B cell (primary cell): ENCODE results near the gene CARMIL3. TPM values are rescaled to one million over a fixed set of nuclear protein-coding genes. Genes with fewer than 3 reads are reported as not detected.
"Not testable (repeated sequence)": the region's sequence is repeated elsewhere in the genome, so short reads cannot be mapped to it uniquely, and the experiment has no call there.

Source experiments
- ATAC-seq: fragments of 200-7000 bp; cut with Tn5 transposase; one replicate; pipeline ENCODE4 v1.10.0; 2021; ENCODE audit warnings: low read depth, mild to moderate bottlenecking, moderate number of reproducible peaks, moderate library complexity
- CTCF ChIA-PET: fragments of 350-600 bp; sonication (Branson Sonifier 250); formaldehyde crosslinking; loops from one replicate; lab custom pipeline; 2021; ENCODE audit warnings: antibody characterized with exemption, inconsistent platforms; lab: Charles Lee
- POLR2A ChIA-PET: fragments of 350-600 bp; sonication (Branson Sonifier 250); formaldehyde crosslinking; loops from one replicate; lab custom pipeline; 2021; ENCODE audit warnings: antibody characterized with exemption; lab: Charles Lee
- DNase-seq: peaks from one replicate; pipeline ENCODE4 v3.0.0; 2013
- H2AFZ ChIP-seq: 2 replicates; pipeline ENCODE4 v1.6.1; 2012; ENCODE audit warnings: mild to moderate bottlenecking, low read depth, low read length; ENCODE audit not compliant: insufficient read depth, poor library complexity, severe bottlenecking
- H3K27ac ChIP-seq, 2 donors: 1 replicate in 1 of 2; 2 replicates in 1 of 2; pipeline ENCODE4 v1.5.1; 2012 to 2013; ENCODE audit warnings: low read length in 2 of 2, mild to moderate bottlenecking in 2 of 2, moderate library complexity in 1 of 2
- H3K27me3 ChIP-seq, 4 experiments: fragments of 200-600 bp in 1 of 4; sonication (generic) in 1 of 4; replicated peaks in 1 of 4; 1 replicate in 2 of 4; 2 replicates in 2 of 4; pipeline versions ENCODE4 v1.6.1 to v1.7.0; 2013 to 2016; ENCODE audit warnings: low read length in 3 of 4, mild to moderate bottlenecking in 2 of 4, mixed read lengths in 1 of 4, moderate library complexity in 1 of 4; ENCODE audit not compliant: insufficient read depth in 4 of 4, control insufficient read depth in 3 of 4; ENCODE audit errors: control extremely low read depth in 1 of 4
- H3K36me3 ChIP-seq, 2 experiments: replicated peaks in 1 of 2; 1 replicate in 1 of 2; 2 replicates in 1 of 2; pipeline versions ENCODE4 v1.6.1 to v1.7.1; 2013; ENCODE audit warnings: low read length in 1 of 2; ENCODE audit not compliant: insufficient read depth in 2 of 2, control insufficient read depth in 1 of 2; ENCODE audit errors: control extremely low read depth in 1 of 2, extremely low read depth in 1 of 2
- H3K4me1 ChIP-seq, 2 donors: fragments of 200-600 bp in 1 of 2; sonication (generic) in 1 of 2; 1 replicate in 1 of 2; 2 replicates in 1 of 2; pipeline versions ENCODE4 v1.5.1 to v1.6.1; 2013 to 2017; ENCODE audit warnings: low read length in 2 of 2; ENCODE audit not compliant: control insufficient read depth in 2 of 2, insufficient read depth in 2 of 2
- H3K4me2 ChIP-seq: replicated peaks from 2 replicates; pipeline ENCODE3; 2012; ENCODE audit warnings: mild to moderate bottlenecking, low read depth, low read length; ENCODE audit not compliant: poor library complexity, severe bottlenecking
- H3K4me3 ChIP-seq, 5 experiments: fragments of 200-600 bp in 1 of 5; sonication (generic) in 1 of 5; 1 replicate in 3 of 5; 2 replicates in 2 of 5; pipeline versions ENCODE4 v1.5.1 to v1.7.0; 2011 to 2016; ENCODE audit warnings: low read length in 4 of 5, mild to moderate bottlenecking in 4 of 5, low read depth in 2 of 5, control low read depth in 1 of 5, moderate library complexity in 1 of 5; ENCODE audit not compliant: insufficient read depth in 1 of 5; ENCODE audit errors: control extremely low read depth in 1 of 5, extremely low read depth in 1 of 5
- H3K79me2 ChIP-seq: fragments of 200-600 bp; sonication (generic); one replicate; pipeline ENCODE4 v1.6.0; 2016; ENCODE audit warnings: low read length; ENCODE audit not compliant: control insufficient read depth, insufficient read depth
- H3K9ac ChIP-seq: fragments of 200-600 bp; sonication (generic); 2 replicates; pipeline ENCODE4 v1.6.1; 2017; ENCODE audit warnings: mild to moderate bottlenecking, low read length, moderate library complexity
- H3K9me3 ChIP-seq, 3 donors: one replicate each; pipeline versions ENCODE4 v1.6.1 to v1.7.1; 2013; ENCODE audit warnings: low read length in 2 of 3; ENCODE audit not compliant: control insufficient read depth in 2 of 3, insufficient read depth in 1 of 3; ENCODE audit errors: control extremely low read depth in 1 of 3
- H4K20me1 ChIP-seq: 2 replicates; pipeline ENCODE4 v1.6.0; 2012; ENCODE audit warnings: mild to moderate bottlenecking, low read length; ENCODE audit not compliant: insufficient read depth, control insufficient read depth, poor library complexity, severe bottlenecking
- H3K27ac Mint-ChIP-seq: one replicate; pipeline ENCODE4 v1.8.0; 2021; ENCODE audit warnings: mixed read lengths
- H3K27me3 Mint-ChIP-seq: one replicate; pipeline ENCODE4 v1.8.0; 2021; ENCODE audit warnings: mixed read lengths
- H3K4me1 Mint-ChIP-seq: one replicate; pipeline ENCODE4 v1.8.0; 2021; ENCODE audit warnings: mixed read lengths
- H3K4me3 Mint-ChIP-seq: one replicate; pipeline ENCODE4 v1.8.0; 2021; ENCODE audit warnings: mixed read lengths
- H3K9me3 Mint-ChIP-seq: one replicate; pipeline ENCODE4 v1.8.0; 2022; ENCODE audit warnings: mixed read lengths; ENCODE audit not compliant: insufficient read depth
- WGBS: methylation state at CpG from one replicate; pipeline ENCODE4 v1.1.5; 2013; ENCODE audit warnings: missing lambda C conversion rate; ENCODE audit not compliant: insufficient coverage; 5-methylcytosine and 5-hydroxymethylcytosine counted together
- intact Hi-C: fragments of 100-400 bp; cut with micrococcal nuclease; formaldehyde crosslinking; loops from one replicate; pipeline ENCODE4 v1.10.0; 2022
- polyA plus RNA-seq: library from polyadenylated mRNA; depleted of rRNA; stranded (reverse); fragments of >200 nt; gene quantifications from 2 replicates; pipeline ENCODE4 v1.2.3, GENCODE V29; 2012
- total RNA-seq, 2 donors: library from RNA; stranded (reverse); fragments of 120-200 nt in 1 of 2; gene quantifications; 1 replicate in 1 of 2; 2 replicates in 1 of 2; pipeline versions ENCODE4 v1.2.3 to v1.2.4, GENCODE V29; 2013 to 2022

CARMIL3 gene
- total and polyA plus RNA-seq, 2 donors (not counting 1 experiment from before 2014, with no cell fraction given) = 1.0 to 7.2 TPM

- H3K4me2 ChIP-seq, H2AFZ ChIP-seq, POLR2A ChIA-PET, H3K4me3 Mint-ChIP-seq, DNase-seq, H3K27ac ChIP-seq, H3K4me1 Mint-ChIP-seq, H3K36me3 ChIP-seq, H3K9me3 Mint-ChIP-seq, H3K4me1 ChIP-seq, H3K9me3 ChIP-seq, H3K9ac ChIP-seq, H3K4me3 ChIP-seq, CTCF ChIA-PET, H3K27me3 ChIP-seq, H3K27ac Mint-ChIP-seq, H3K27me3 Mint-ChIP-seq, H3K79me2 ChIP-seq, H4K20me1 ChIP-seq: not testable (repeated sequence)
- 80% methylated on average over 1 of the region's 2 CpGs for WGBS
- intact Hi-C loops = loop anchor here (10.0 kb wide), 2 partner anchors 65 to 225 kb away; partner anchors contain the start of genes DHRS4 and TINF2
- ATAC-seq = peak; percentile 53
Observed at GRCh38 chr14:24019944-24020343, 31.9 kb upstream of the CARMIL3 start.

GRCh38 chr14:24020520-24020919, 31.3 kb upstream of the CARMIL3 start:
- POLR2A ChIA-PET, H3K4me3 ChIP-seq, H3K9me3 ChIP-seq, CTCF ChIA-PET, H3K4me2 ChIP-seq, intact Hi-C loops, H3K4me3 Mint-ChIP-seq, H4K20me1 ChIP-seq, DNase-seq, H3K9ac ChIP-seq, H3K27me3 ChIP-seq, H3K27ac Mint-ChIP-seq, H3K4me1 ChIP-seq, H2AFZ ChIP-seq, H3K4me1 Mint-ChIP-seq, H3K9me3 Mint-ChIP-seq, H3K79me2 ChIP-seq, H3K27ac ChIP-seq, ATAC-seq, H3K27me3 Mint-ChIP-seq, H3K36me3 ChIP-seq: not testable (repeated sequence)
- WGBS = no CpG with 5 or more reads among the region's 3 CpGs

- H3K4me2 ChIP-seq, H3K27ac ChIP-seq, POLR2A ChIA-PET, H3K9me3 ChIP-seq, H3K79me2 ChIP-seq, H3K9me3 Mint-ChIP-seq, DNase-seq, H3K4me3 ChIP-seq, H4K20me1 ChIP-seq, intact Hi-C loops, H2AFZ ChIP-seq, H3K4me1 Mint-ChIP-seq, H3K9ac ChIP-seq, H3K36me3 ChIP-seq, ATAC-seq, H3K4me1 ChIP-seq, CTCF ChIA-PET, H3K27ac Mint-ChIP-seq, H3K4me3 Mint-ChIP-seq, H3K27me3 ChIP-seq, H3K27me3 Mint-ChIP-seq: not testable (repeated sequence)
- WGBS = 100% methylated on average over 2 of the region's 3 CpGs
Observed at GRCh38 chr14:24024939-24025418, 26.8 kb upstream of the CARMIL3 start.

GRCh38 chr14:24029687-24030086, 22.1 kb upstream of the CARMIL3 start:
- H3K79me2 ChIP-seq, CTCF ChIA-PET, H4K20me1 ChIP-seq, H3K9me3 ChIP-seq, H3K36me3 ChIP-seq, POLR2A ChIA-PET, H3K27ac ChIP-seq, H3K27me3 ChIP-seq, H3K27ac Mint-ChIP-seq, H3K4me1 Mint-ChIP-seq, H3K4me3 Mint-ChIP-seq, ATAC-seq, H3K4me1 ChIP-seq, H3K27me3 Mint-ChIP-seq, H3K4me2 ChIP-seq, DNase-seq, H3K9ac ChIP-seq, H2AFZ ChIP-seq, H3K4me3 ChIP-seq, H3K9me3 Mint-ChIP-seq: not testable (repeated sequence)
- WGBS = no CpG with 5 or more reads among the region's 3 CpGs
- intact Hi-C loops = loop anchor here (10.0 kb wide), 1 partner anchor 465 kb away; the partner anchor contains the start of gene AP1G2
